Mesenchymal stem cell (in vitro differentiated cells and primary cell): Measurements from ENCODE around the gene SIRT7.

ENCODE experiments used
- DNase-seq: peaks from one replicate; pipeline ENCODE4 v3.0.0-alpha.2; 2013
- H2AFZ ChIP-seq: one replicate; pipeline ENCODE4 v1.6.1; 2013; ENCODE audit warnings: low read depth, mild to moderate bottlenecking, control low read depth, inconsistent platforms, low read length, moderate library complexity
- H2AK5ac ChIP-seq: 2 replicates; pipeline ENCODE4 v1.6.1; 2013; ENCODE audit warnings: low read length, moderate library complexity, mild to moderate bottlenecking, inconsistent platforms; ENCODE audit not compliant: severe bottlenecking
- H2BK120ac ChIP-seq: one replicate; pipeline ENCODE4 v1.6.1; 2013; ENCODE audit warnings: low read depth, mild to moderate bottlenecking, inconsistent platforms, low read length, moderate library complexity
- H2BK12ac ChIP-seq, 2 experiments: one replicate each; pipeline ENCODE4 v1.6.1; 2013; ENCODE audit warnings: inconsistent platforms in 2 of 2, low read length in 2 of 2, mild to moderate bottlenecking in 2 of 2, moderate library complexity in 2 of 2, control low read depth in 1 of 2
- H2BK15ac ChIP-seq: one replicate; pipeline ENCODE4 v1.6.1; 2013; ENCODE audit warnings: mild to moderate bottlenecking, low read depth, inconsistent platforms; ENCODE audit not compliant: poor library complexity, severe bottlenecking
- H2BK5ac ChIP-seq: 2 replicates; pipeline ENCODE4 v1.6.1; 2013; ENCODE audit warnings: low read depth, mild to moderate bottlenecking, low read length, control low read depth, inconsistent platforms; ENCODE audit not compliant: poor library complexity, severe bottlenecking
- H3K14ac ChIP-seq, 2 experiments: one replicate each; pipeline ENCODE4 v1.6.1; 2013; ENCODE audit warnings: inconsistent platforms in 2 of 2, low read length in 2 of 2, control low read depth in 1 of 2, mild to moderate bottlenecking in 1 of 2, moderate library complexity in 1 of 2
- H3K18ac ChIP-seq, 2 experiments: one replicate each; pipeline ENCODE4 v1.6.1; 2013; ENCODE audit warnings: inconsistent platforms in 2 of 2, low read length in 2 of 2, control low read depth in 1 of 2, low read depth in 1 of 2, mild to moderate bottlenecking in 1 of 2
- H3K23ac ChIP-seq, 2 experiments: one replicate each; pipeline ENCODE4 v1.6.1; 2013; ENCODE audit warnings: inconsistent platforms in 2 of 2, low read length in 2 of 2, mild to moderate bottlenecking in 2 of 2, moderate library complexity in 2 of 2, control low read depth in 1 of 2
- H3K27ac ChIP-seq: 2 replicates; pipeline ENCODE4 v1.5.1; 2013; ENCODE audit warnings: mild to moderate bottlenecking, moderate library complexity, low read length, control low read depth, inconsistent platforms; ENCODE audit not compliant: poor library complexity, severe bottlenecking
- H3K27me3 ChIP-seq, 2 experiments: 2 replicates each; pipeline versions ENCODE4 v1.6.1 to v1.7.0; 2013; ENCODE audit warnings: low read length in 2 of 2, mild to moderate bottlenecking in 2 of 2, moderate library complexity in 2 of 2, control low read depth in 1 of 2, inconsistent platforms in 1 of 2; ENCODE audit not compliant: control insufficient read depth in 1 of 2, insufficient read depth in 1 of 2
- H3K36me3 ChIP-seq, 2 experiments: 2 replicates each; pipeline versions ENCODE4 v1.6.1 to v1.7.0; 2013; ENCODE audit warnings: low read length in 2 of 2, control low read depth in 1 of 2, inconsistent platforms in 1 of 2, low read depth in 1 of 2, mild to moderate bottlenecking in 1 of 2; ENCODE audit not compliant: insufficient read depth in 2 of 2, control insufficient read depth in 1 of 2
- H3K4ac ChIP-seq, 2 experiments: one replicate each; pipeline ENCODE4 v1.6.1; 2013; ENCODE audit warnings: inconsistent platforms in 2 of 2, low read length in 2 of 2, mild to moderate bottlenecking in 2 of 2, moderate library complexity in 2 of 2, control low read depth in 1 of 2, low read depth in 1 of 2
- H3K4me1 ChIP-seq: 2 replicates; pipeline ENCODE4 v1.6.1; 2013; ENCODE audit warnings: low read depth, low read length, control low read depth; ENCODE audit not compliant: control insufficient read depth, insufficient read depth
- H3K4me2 ChIP-seq: 2 replicates; pipeline ENCODE4 v1.6.1; 2013; ENCODE audit warnings: low read length, mild to moderate bottlenecking, inconsistent platforms; ENCODE audit not compliant: poor library complexity, severe bottlenecking
- H3K4me3 ChIP-seq, 2 experiments: 2 replicates each; pipeline versions ENCODE4 v1.5.1 to v1.7.0; 2013; ENCODE audit warnings: low read length in 2 of 2, mild to moderate bottlenecking in 2 of 2, control low read depth in 1 of 2, low read depth in 1 of 2; ENCODE audit not compliant: insufficient read depth in 1 of 2
- H3K79me1 ChIP-seq: replicated peaks from 2 replicates; pipeline ENCODE4 v1.6.1; 2013; ENCODE audit warnings: mild to moderate bottlenecking, control low read depth, low read length, inconsistent platforms; ENCODE audit not compliant: poor library complexity, severe bottlenecking
- H3K9ac ChIP-seq: 2 replicates; pipeline ENCODE4 v1.7.0; 2013; ENCODE audit warnings: mild to moderate bottlenecking, low read length, moderate library complexity
- H3K9me3 ChIP-seq: 2 replicates; pipeline ENCODE4 v1.7.0; 2013; ENCODE audit warnings: mild to moderate bottlenecking, low read length; ENCODE audit not compliant: control insufficient read depth
- H4K8ac ChIP-seq: one replicate; pipeline ENCODE4 v1.6.1; 2013; ENCODE audit warnings: inconsistent platforms, mild to moderate bottlenecking, low read length, moderate library complexity
- H4K91ac ChIP-seq: one replicate; pipeline ENCODE4 v1.6.1; 2013; ENCODE audit warnings: mild to moderate bottlenecking, low read length, inconsistent platforms
- WGBS: methylation state at CpG from one replicate; pipeline ENCODE4 v1.1.7; 2013; ENCODE audit warnings: mixed read lengths; 5-methylcytosine and 5-hydroxymethylcytosine counted together

SIRT7 gene

DNA sequence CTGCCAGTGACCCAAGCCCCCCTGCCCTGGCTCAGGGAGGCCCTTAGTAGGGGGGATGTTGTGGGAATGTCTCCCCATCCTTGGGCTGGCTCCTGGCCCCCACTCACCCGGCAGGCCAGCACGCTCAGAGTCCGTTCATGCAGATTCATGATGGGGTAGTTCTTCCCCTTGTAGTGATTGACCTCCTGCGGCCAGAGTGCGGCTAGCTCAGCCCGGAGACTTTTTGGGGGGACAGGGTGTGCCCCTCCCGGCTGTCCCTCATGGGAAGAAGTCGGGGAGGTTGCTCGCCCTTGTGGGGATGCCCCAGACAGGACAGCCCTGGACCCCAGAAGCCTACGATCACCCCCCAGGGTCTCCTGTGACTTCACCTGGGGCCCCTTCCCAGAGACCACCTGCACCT is 12.0 kb downstream of the SIRT7 start:
- Histone ChIP-seq H2BK12ac (no peak overlapping the region), H2BK5ac (no peak overlapping the region), H2AFZ (no peak overlapping the region), H3K79me1 (peaks cover 15% of the 10 kb centered on the region), H2AK5ac (no peak overlapping the region), H3K27ac (no peak overlapping the region), H4K8ac (no peak overlapping the region), H3K9ac (no peak overlapping the region), H3K9me3 (no peaks in the 10 kb centered on the region), H3K4me1 (peaks cover 29% of the 10 kb centered on the region), H3K4me3 (no peak overlapping the region), H3K23ac (no peak overlapping the region), H2BK15ac (no peak overlapping the region), H3K27me3 (peaks cover 0 to 8% of the 10 kb centered on the region in 2 experiments), H3K36me3 (peaks cover 25 to 76% of the 10 kb centered on the region in 2 experiments), H2BK120ac (no peak overlapping the region), H3K4ac (no peak overlapping the region), H3K18ac (no peak overlapping the region), H4K91ac (no peak overlapping the region), H3K14ac (no peak overlapping the region), H3K4me2 (no peak overlapping the region)
- DNase-seq: no peak
- 97% methylated on average over 10 of the region's 10 CpGs for WGBS

DNA sequence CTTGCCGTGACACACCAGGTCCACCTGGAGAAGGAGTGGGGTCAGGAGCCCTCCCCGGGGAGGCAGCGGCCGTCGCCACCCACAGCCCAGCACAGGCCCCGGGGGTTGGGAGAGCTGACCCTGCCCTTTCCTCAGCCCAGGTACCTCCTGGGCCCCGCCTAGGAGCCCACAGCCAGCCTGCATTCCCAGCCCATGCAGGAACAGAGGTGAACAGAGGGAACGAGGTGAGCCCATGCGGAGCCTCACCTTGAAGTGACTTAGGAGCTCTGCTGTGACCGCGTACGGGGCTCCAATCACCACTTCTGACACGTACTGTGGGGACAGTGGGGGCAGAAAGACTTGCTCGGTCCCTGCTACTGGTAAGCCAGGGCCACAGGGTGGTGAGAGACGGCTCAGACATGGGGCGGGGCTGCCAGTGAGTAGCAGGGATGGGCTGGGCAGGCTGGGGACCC is 12.5 kb downstream of the SIRT7 start:
- no peak overlapping the region for H2BK5ac ChIP-seq
- WGBS: 96% methylated on average over 16 of the region's 16 CpGs
- H3K36me3 ChIP-seq: peaks cover 30 to 80% of the 10 kb centered on the region in 2 experiments
- H2BK15ac ChIP-seq: no peak overlapping the region
- H3K23ac ChIP-seq: no peak overlapping the region
- H3K4me3 ChIP-seq: no peak overlapping the region
- H3K27ac ChIP-seq: no peak overlapping the region
- peaks cover 29% of the 10 kb centered on the region for H3K4me1 ChIP-seq
- peaks cover 0 to 8% of the 10 kb centered on the region in 2 experiments for H3K27me3 ChIP-seq
- H3K9me3 ChIP-seq: no peaks in the 10 kb centered on the region
- no peak overlapping the region for H4K91ac ChIP-seq
- H3K79me1 ChIP-seq: peaks cover 15% of the 10 kb centered on the region
- H3K14ac ChIP-seq: no peak overlapping the region
- DNase-seq: no peak
- no peak overlapping the region for H2BK120ac ChIP-seq
- H2AK5ac ChIP-seq: no peak overlapping the region
- H3K18ac ChIP-seq: no peak overlapping the region
- no peak overlapping the region for H2AFZ ChIP-seq
- no peak overlapping the region for H4K8ac ChIP-seq
- no peak overlapping the region for H2BK12ac ChIP-seq
- no peak overlapping the region for H3K9ac ChIP-seq
- no peak overlapping the region for H3K4me2 ChIP-seq
- H3K4ac ChIP-seq: no peak overlapping the region

DNA sequence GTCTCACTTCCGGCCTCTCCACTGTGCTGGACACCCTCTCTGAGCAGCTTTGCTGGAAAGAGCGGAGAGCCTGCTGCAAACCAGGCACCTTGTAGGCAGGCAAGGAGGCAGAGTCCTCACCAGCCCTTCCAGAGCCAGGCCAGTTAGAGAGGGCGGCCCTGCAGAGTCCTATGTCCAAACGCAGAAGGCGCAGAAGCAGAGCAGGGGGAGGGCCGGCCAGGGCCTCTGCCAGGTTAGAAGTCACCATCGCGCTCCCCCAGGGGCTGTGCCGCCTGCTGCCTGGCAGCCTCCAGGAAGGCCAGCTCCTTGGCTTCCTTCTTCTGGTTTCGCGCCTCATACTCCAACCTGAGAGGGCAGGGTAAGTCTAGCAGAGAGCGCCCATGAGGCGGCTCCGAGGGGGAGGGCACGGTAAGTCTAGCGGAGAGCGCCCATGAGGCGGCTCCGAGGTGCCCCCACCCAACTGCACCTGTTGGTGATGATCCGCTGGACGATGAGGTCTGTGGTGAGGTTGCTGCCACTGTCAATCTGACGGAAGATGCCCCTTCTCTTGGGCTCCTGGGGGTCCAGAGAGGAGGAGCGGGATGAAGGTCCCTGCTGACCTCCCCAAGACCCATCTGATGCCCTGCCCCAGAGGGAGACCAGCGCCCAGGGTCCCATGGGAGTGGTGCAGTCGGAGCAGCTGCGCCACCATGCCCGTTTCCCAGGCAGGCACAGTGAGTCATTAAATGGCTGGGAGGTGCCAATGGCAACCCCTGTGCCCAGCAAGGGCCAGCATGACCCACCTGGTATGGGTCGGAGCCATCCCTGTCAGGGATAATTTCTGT is 13.2 kb downstream of the SIRT7 start:
- Histone ChIP-seq H3K36me3 (peaks cover 37 to 86% of the 10 kb centered on the region in 2 experiments), H3K4me2 (no peak overlapping the region), H2BK5ac (no peak overlapping the region), H2AK5ac (no peak overlapping the region), H2BK120ac (no peak overlapping the region), H2BK15ac (no peak overlapping the region), H3K18ac (no peak overlapping the region), H3K4ac (no peak overlapping the region), H2BK12ac (no peak overlapping the region), H3K14ac (no peak overlapping the region), H3K23ac (no peak overlapping the region), H3K27me3 (peaks cover 0 to 8% of the 10 kb centered on the region in 2 experiments), H4K91ac (no peak overlapping the region), H3K27ac (no peak overlapping the region), H3K4me3 (no peak overlapping the region), H3K9me3 (no peaks in the 10 kb centered on the region), H4K8ac (no peak overlapping the region), H3K9ac (no peak overlapping the region), H3K79me1 (peaks cover 14% of the 10 kb centered on the region), H2AFZ (no peak overlapping the region), H3K4me1 (peaks cover 27% of the 10 kb centered on the region)
- DNase-seq: no peak
- 89% methylated on average over 28 of the region's 28 CpGs for WGBS

DNA sequence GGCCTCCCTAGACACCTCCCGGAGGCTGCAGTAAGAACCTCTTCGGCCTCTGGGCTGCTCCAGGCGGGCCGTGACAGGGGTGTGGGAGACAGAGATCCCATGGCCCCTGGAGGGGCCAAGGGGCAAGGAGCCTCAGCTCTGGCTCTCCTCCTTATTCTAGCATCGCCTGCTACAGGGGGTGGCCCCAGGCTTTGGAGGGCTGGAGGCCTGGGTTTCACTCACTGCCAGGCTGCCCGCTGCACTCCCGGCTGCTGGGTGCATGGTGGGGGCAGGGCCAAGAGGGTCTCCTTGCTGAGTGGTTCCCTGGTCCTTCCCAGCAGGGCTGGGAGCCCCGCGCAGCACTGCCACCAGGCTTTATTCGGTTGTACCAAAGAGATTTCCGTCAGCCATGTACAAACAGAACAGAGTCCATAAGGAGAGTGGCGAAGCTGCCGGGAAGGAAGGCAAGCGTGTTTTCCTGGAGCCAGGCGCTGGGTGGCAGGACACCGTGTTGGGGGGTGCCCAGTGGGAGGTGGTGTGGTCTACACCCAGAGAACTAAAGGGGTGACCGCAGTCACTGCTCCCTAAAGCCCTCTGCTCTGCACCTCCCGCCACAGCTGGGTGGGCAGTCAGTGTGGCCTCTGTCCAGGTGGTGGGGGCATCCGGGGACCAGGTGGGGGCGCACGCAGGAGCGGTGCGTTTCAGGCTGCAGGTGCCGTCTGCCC is 13.9 kb downstream of the SIRT7 start:
- H2BK12ac ChIP-seq: no peak overlapping the region
- H3K18ac ChIP-seq: no peak overlapping the region
- H2BK15ac ChIP-seq: no peak overlapping the region
- no peak overlapping the region for H3K4ac ChIP-seq
- WGBS: 95% methylated on average over 24 of the region's 24 CpGs
- H3K9ac ChIP-seq: no peak overlapping the region
- peaks cover 0 to 8% of the 10 kb centered on the region in 2 experiments for H3K27me3 ChIP-seq
- H4K8ac ChIP-seq: no peak overlapping the region
- H3K9me3 ChIP-seq: no peaks in the 10 kb centered on the region
- H3K4me1 ChIP-seq: peaks cover 30% of the 10 kb centered on the region
- H2AFZ ChIP-seq: no peak overlapping the region
- no peak overlapping the region for H2BK120ac ChIP-seq
- H3K27ac ChIP-seq: no peak overlapping the region
- no peak overlapping the region for H3K4me2 ChIP-seq
- H2BK5ac ChIP-seq: no peak overlapping the region
- DNase-seq: no peak
- no peak overlapping the region for H2AK5ac ChIP-seq
- no peak overlapping the region for H4K91ac ChIP-seq
- peaks cover 42 to 89% of the 10 kb centered on the region in 2 experiments for H3K36me3 ChIP-seq
- H3K23ac ChIP-seq: no peak overlapping the region
- peaks cover 21% of the 10 kb centered on the region for H3K79me1 ChIP-seq
- H3K14ac ChIP-seq: no peak overlapping the region
- no peak overlapping the region for H3K4me3 ChIP-seq
